CD4-positive, alpha-beta T cell treated with Interleukin-6 at 100 ng/mL for 8 hours (primary cell): ENCODE measurements around the gene ELMO1.

Source experiments
- DNase-seq: peaks from one replicate; pipeline ENCODE4 v3.0.0-alpha.2; 2020; ENCODE audit warnings: mixed read lengths, low spot score

Gene ELMO1

DNA sequence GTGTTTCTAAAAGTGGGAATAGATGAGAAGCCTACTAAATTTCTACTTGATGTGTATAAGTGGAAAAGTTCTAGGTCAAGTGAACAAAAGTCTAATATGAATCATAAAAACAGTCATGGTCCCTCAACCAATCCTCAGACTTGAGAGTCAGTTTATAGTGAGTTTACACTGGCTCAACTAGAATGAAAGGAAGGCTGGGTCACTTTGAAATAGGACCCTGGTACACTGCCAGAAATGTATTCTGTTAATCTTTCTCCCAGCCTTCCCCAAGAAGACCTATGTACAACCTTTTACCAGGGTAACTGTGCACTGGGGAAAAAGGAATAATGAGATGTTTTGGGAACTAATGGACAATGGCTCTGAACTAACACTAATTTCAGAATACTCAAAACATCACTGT, 17.3 kb downstream of the ELMO1 start:
- no peak for DNase-seq

DNA sequence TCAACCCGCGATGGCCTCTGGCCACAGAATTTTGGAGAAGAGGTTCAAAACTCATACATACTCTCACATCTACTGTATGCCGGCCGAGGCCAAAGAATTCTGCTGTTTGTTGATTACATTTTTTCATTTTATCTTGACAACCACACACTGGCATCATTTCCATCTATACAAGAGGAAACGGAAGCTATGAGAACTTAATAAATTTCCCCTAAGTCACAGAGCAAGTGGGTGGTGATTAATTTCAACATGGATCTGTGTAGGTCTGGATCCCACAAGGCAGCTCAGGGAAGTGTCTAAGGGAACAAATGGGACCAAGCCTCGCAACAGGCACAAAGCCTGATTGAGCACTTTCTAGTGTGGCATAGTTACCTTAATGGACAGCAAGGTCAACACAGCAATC, 18.0 kb downstream of the ELMO1 start:
- DNase-seq = no peak

DNA sequence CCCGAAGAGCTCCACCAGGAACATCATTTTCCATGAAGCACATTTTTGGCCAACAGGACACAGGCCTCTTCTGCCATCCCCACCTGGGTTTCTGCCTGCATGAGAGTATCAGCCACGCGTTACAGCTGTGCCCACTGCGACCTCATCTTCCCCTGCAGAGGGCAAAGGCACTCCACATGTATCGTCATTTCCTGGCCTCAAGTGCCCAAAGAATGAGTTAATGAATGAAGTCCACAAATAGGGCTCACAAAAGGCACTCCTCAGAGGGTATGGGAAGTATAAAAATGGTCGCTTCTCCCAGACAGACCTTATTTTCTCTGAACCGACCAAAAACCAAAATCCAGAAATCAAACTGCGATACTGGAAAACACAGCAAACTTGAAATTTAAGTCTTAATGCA, 18.5 kb downstream of the ELMO1 start:
- DNase-seq = no peak

DNA sequence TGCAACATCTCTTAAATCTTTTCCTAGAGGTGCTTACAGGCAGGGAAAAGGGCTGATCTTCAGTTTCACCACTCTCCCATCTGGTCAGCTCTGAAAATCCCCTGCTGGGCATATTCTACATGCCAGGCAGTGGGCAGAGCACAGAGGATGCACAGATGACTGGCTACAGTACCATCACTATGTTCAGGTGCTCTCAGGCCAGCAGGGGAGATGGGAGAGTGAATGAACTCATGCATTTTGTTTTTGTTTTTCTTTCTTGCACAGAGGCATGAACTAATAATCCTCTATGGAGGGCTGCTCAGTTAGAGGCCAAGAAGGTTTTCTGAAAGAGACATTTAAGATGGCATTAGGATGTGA, 19.3 kb downstream of the ELMO1 start:
- DNase-seq = no peak

DNA sequence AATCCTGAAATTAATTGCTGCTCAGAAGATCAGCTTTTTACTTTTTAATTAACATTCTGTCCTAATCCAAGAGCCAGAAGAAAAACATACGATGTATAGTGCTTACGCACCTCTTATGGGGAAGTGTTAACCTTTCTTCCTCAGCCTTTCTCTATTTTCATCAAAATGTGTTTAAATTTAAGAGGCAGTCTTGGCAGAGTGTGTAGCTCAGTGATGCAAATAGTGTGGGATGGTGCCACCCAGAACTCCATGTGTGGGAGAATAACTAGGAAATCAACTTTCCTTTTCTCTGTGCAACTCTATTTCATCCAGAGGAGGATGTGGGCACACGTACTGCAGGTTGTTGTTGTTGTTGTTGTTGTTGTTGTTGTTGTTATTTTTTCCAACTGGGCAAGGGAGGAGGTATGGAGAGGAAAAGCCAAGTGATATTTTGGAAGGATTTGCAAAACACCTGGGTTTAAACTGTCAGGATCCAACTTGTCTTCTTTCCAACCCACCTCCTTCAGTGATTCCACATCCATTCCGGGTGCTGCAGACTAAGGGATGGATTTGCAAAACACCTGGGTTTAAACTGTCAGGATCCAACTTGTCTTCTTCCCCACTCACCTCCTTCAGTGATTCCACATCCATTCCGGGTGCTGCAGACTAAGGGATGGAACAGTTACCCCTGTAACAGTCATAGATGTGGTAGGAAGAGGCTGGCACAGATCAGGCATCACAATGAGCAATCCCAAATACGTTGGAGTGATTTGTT, 19.8 kb downstream of the ELMO1 start:
- DNase-seq = no peak

DNA sequence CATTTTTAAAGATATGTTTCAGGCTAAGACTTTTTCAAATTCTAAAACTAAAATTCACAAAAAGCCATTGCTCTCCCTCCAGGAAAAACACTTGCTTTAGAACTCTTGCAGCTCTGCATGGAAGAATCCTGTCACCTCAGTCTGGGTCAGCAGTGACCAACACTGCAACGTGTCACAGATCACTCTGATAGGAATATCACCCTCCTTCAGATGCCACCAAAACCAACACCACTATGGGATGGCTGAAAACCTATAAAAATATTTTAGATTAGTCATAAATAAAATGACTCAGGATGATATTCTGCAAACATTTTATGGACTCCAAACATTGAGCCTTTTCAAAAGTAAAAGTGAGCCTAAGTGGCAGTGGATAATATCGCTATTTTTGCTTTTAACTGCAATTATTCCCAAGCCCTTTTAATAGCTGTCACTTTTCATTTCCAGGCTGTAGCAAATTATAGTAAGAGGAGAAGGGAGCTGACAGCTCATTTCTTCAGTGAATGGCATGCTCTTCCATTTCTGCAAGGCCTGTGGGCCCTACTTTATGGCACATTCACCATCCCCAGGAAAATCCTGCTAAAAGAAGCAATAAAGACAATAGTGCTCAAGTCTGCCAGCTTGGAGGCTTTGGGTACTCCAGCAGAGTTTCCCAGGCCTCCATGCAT, 21.3 kb downstream of the ELMO1 start:
- no peak for DNase-seq

DNA sequence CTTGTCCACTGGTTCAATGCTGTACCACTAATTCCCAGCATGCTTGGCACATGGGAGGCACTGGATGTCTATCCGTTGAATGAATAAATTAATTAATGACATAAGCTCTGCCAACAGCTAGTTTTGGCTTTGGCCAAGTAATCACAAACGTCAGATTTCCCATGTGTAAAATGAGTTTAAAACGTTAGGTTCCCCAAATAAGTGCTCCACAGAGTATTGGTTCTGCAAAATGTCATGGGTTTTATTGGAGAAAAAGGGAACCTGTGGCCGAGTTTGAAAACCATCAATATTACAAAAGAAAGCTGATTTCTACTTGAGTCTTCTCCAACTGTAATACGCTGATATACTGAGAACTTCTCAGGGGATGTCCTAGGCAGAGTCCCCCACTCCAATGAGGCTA, 23.2 kb downstream of the ELMO1 start:
- no peak for DNase-seq

DNA sequence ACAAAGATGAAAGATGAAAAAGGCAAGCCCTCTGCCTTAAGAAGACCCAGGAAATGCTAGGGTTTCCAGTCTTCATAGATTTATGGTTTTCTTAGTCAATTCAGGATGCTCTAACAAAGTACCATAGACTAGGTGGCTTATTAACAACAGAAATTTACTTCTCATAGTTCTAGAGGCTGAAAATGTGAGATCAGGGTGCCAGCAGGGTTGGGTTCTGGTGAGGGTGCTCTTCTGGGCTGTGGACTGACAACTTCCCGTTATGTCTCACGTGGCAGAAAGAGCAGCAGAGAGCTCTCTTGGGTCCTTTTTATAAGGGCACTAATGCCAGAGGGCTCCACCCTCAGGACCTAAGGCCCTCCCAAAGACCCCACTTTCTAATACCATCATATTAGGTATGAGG, 23.7 kb downstream of the ELMO1 start:
- DNase-seq = no peak

DNA sequence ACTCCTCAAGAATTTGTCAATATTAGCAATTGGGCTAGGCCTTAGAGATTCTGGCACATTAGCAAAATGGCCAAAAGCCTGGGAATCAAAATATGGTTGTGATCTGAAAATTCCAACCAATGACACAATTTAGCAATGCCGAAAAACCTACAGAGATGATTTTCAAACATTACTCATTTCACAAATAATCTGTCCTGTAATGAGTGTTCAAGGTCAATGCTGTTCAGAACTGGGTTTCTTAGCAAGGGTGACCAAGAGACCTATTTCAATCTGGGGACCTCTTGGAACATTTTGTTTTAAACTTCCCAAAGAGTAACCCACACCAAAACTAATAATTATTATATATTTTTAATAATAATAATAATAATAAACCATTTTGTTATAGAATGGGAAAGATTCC, 24.1 kb downstream of the ELMO1 start:
- no peak for DNase-seq

DNA sequence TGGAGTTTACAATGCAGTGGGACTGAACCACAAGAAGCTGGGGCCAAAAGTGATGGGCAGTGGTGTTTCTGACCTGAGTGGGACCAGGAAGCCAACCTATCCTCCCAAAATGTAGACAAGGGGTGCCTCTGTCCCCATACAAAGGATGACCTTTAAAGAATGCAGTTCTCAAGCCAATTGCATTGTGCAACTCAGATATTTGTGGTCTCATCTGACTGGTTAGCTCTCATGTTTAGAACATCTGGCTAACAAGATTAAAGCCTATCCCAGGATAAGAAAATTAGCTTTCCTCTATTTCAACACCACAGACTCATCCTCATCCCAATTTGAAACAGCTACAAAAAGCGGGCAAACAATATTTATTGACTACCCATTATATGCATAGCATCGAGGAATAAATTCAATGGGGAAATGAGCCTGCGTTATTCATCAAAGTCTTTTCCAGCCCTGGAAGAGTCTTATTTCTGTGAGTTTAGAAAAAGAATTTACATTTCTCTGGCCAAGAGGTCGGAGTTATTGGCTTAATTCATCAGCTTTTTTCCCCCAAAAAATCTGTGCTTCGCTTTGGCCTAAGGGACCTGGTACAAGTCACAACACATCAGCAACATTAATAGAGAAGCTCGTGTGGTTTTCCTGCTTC, 26.7 kb downstream of the ELMO1 start:
- no peak for DNase-seq

DNA sequence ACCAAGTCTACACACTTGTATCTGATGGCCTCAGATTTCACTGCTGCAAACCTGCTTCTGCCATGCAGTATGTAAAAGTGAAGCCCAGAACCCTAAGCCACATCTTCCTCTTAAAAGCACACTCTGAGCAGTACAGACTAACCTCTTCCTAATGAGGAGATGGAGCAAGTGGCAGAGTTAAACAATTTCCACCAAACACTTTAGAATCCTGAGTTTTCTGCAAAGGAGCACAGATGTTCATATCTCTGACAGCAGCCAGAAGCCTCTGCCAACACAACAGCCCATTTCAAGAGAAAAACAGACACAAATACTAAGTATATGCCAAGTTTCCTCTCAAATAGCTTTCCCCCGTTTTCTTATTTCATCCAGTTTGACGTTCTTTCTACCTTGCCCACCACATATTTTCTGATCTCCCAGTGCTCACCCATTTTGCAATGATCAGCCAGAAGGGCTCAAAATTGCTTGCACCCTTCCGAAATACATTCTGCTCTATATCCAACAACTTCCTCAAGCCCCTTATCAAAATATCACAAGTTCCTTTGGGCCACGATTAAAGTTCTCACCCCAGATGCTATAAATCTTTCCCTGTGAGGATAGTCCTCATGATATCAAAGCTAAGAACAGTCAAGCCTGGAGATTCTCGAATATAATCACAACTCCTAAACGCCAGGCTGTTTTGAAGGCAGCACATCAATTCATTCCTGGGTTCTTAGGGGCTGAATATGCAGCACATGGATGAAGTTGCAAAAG, 27.5 kb downstream of the ELMO1 start:
- DNase-seq = no peak

DNA sequence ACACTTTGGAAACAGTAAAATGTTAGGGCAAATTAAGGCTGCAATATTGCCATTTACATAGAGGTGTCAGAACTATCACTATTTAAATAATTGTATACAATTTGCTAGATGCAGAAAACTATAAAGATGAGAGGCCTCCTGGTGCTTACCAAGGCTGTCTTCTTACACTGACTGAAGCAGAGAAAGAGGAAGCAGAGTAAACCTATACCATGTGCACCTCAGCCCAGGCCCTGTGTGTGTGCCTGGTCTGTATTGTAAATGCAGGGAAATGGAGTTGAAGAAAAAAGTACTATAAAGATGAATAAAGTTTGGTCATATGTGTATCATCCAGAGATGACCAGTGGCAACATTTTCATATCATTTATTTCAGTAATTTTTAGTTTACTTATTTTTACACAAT, 29.2 kb downstream of the ELMO1 start:
- no peak for DNase-seq

DNA sequence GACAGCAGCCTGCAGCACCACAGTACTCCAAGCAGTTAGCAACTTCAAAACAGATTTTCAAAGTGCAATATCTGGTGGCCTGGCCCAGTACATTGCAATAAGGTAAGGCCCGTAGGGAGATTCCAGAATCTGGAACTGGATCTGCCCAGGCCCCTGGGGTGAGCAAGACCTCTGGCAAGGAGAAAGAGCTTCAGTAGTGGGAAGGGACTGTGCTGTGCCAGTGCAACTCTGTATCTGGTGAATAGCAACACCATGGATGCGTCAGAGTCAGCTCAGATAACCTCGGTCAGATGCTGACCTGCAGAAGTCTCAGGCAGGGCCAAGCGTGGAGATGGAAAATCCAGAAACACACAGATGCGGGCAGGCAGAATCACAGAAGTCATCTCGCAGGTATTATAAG, 30.3 kb downstream of the ELMO1 start:
- no peak for DNase-seq

DNA sequence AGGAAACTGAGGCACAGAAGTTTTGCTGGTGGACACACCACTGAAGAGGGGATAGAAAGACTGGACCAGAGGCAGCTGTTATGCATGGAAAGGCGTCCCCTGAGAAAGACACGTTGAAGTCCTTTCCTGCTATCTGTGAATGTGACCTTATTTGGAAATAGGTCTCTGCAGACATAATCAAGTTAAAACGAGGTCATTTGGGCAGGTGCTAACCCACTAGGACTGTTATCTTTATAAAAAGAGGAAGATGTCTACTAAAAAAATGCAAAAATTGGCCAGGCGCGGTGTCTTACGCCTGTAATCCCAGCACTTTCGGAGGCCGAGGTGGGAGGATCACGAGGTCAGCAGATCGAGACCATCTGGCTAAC, 31.6 kb downstream of the ELMO1 start:
- no peak for DNase-seq

DNA sequence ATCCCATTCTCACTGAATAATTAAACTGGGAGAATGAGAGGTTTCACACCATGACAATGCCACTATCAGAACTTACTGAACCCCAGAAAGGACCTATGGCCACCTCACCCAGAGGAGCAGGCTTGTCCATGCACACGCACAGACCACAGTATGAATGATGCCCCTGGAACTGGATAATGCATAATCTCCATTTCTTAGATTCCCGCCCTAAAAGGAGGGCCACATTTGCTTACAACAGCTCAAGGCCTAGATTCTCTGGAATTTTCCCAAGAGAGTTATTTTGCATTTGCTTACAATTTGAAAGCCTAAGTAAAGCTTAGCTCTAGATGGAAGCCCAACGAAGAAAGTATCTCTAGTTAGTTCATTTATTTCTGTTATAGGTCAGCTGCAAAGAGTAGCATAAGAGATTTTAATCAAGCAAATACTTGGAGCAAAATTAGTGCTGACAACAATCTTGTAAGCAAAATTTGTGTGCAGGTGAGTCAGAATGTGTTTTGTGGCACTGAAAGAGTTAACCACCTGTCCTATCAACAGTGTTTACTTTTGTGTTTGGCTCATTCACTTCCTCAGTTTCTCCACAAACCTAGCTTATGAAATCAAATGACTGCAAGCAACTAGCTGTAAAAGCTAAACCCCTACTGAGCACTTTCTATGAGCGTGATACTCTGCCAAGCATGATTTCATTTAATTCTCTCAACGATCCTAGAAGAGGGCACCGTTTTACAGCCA, 32.1 kb downstream of the ELMO1 start:
- DNase-seq = no peak

DNA sequence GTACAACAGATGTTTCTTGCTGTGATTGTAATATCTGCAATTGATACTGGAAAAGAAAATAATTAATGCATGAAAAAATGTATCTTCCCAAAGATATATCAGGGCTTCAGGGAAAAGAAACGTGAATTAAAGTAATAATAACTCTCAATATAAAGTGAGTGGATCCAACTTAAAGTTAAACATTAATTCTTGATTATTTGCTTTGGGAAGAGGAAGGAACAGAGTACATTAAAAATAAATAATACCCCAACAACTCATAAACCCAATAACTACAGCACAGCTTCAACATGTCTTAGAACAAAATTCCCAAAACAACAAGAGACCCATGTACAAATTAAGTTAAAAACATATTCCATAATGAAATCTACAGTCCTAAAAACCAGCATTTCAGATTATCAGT, 33.0 kb downstream of the ELMO1 start:
- DNase-seq = no peak

DNA sequence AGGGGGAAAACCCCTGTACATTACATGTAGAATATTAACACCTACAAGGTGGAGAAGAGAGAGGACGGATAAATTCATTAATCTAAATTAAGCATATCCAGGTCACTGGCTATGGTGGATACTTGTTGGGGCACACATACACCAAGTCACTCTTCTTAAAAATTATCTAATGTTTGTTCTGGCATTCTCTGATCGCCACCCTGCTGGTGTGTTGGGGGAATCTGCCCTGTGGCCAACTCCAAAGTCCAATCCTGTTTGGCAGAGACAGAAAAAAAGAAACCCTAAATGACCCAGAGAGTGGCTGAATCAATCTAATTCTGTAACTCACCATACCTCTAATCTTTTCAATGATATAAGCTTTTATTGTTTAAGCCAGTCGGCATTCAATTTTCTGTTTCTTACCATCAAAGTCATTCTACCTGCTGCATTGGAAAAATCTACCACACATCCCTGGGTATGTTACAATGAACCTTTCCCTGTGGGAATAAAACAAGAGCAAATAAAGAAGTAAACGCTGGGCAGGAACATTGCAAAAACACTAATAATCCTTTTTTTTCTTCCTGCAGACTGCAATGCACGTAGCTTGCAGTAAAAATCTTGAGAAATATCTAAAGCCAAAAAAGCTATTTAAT, 34.2 kb downstream of the ELMO1 start:
- no peak for DNase-seq

DNA sequence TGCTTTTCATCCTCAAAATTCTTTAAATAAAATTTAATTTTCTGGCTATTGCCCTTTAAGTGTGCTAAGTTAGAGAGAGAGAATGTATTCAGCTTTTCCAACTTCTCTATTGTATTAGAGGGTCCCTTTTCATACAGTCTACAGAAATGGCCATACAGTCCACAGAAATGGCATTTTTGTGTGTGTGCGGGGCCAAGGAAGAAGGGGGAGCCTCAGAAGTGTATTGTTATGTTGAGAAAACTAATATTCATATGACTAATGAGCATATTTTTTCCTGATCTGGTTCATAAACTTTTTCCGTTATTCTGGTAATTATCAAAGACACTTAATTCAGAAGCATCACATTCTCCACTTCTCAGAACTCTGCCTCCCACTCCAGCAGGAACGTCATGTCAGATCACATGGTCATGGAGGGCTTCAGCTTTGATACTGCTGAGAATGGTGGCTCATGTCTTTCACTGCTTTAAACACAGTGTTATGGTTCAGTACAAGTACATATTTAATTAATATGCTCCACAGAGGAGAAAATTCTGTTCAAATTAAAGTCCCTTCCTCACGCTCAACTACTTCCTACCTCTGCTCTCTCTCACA, 37.1 kb downstream of the ELMO1 start:
- no peak for DNase-seq

DNA sequence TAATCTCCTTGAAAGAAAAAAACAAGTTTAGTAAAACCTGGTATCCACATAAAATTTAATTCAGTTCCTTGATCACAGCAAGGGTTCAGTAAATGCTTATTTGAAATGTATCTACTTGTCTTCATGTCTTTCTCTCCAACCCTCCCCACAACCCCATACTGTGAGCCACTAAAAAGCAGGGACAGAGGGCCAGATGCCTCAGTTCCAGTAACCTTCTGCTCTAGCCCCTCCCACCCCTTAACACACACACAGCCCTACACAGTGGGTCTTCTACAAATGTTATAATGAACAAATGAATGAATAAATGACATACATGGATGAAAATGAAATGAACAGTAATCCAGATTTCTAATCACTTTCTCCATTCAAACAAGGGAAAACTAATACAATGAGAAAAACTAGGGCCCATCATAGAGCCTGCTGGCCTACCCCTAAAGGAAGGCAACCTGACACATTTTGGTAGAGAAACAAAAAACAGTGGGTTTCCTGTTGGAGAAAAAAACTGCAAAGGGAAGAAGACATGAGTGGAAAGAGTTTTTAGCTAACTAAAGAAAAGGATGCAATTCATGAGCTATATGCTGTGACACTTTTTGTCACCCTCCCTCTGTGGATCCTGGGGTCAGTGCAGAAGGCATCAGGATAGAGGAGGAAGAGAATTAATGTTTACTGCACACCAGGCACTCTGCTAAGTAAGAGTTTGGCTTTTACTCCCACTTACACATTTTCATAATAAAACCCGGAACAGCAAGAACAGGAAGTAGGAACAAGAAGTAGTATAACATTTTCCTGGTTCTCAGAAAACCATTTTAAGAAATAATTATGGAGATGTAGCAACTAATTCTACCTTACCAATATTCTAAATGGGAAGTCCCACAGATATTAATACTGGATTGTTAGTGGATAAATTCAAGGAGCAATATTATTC, 38.1 kb downstream of the ELMO1 start:
- DNase-seq = no peak

DNA sequence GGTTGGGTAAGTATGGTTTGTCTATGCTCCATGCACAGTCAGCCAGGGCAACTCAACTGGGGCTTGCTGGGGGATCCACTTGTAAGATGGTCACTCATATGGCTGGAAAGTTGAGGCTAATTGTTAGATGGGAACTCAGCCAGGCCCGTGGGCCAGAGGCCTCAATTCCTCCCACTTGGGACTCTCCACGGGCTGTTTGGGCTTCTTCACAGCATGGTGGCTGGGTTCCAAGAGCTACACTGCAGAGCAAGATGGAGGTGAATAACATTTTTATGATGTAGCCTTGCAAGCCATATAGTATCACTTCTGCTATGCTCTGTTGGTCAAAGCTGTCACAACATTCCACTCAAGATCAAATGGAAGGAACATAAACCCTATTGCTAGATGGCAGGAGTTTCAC, 39.2 kb downstream of the ELMO1 start:
- DNase-seq = no peak
